HepG2 (cell line): Measurements from ENCODE around the gene DSTN. TPM values are rescaled to one million over a fixed set of nuclear protein-coding genes. Genes with fewer than 3 reads are reported as not detected.
A peak's percentile ranks its signal among the peaks of the same experiment; 100 is the strongest.

Experiments used
- CAMTA2 ChIP-seq: sonication (generic); formaldehyde crosslinking; IDR thresholded peaks from 2 replicates; pipeline ENCODE4 v1.4.0; 2020; ENCODE audit warnings: mild to moderate bottlenecking, missing genetic modification reagents, borderline replicate concordance
- CEBPG ChIP-seq: IDR thresholded peaks from 2 replicates; pipeline ENCODE4 v1.6.1; 2016
- EZH2 ChIP-seq: conservative IDR thresholded peaks from 2 replicates; pipeline ENCODE4 v1.6.1; 2012; ENCODE audit warnings: mild to moderate bottlenecking, low read depth, low read length, moderate library complexity
- GPBP1L1 ChIP-seq: sonication (generic); formaldehyde crosslinking; IDR thresholded peaks from 2 replicates; pipeline ENCODE4 v1.5.0; 2020; ENCODE audit warnings: mild to moderate bottlenecking, missing genetic modification reagents
- SSRP1 ChIP-seq: IDR thresholded peaks from 2 replicates; pipeline ENCODE4 v1.6.1; 2016; ENCODE audit warnings: control low read depth
- ZNF468 ChIP-seq: sonication (generic); formaldehyde crosslinking; IDR thresholded peaks from 2 replicates; pipeline ENCODE4 v1.8.0; 2022; ENCODE audit warnings: mild to moderate bottlenecking, moderate library complexity, missing genetic modification reagents
- ZNF503 ChIP-seq: sonication (generic); formaldehyde crosslinking; IDR thresholded peaks from 2 replicates; pipeline ENCODE4 v1.4.0; 2020; ENCODE audit warnings: missing genetic modification reagents
- ZNF550 ChIP-seq: sonication (generic); formaldehyde crosslinking; IDR thresholded peaks from 2 replicates; pipeline ENCODE4 v1.4.0; 2020; ENCODE audit warnings: mild to moderate bottlenecking, missing genetic modification reagents, borderline replicate concordance
- ZNF704 ChIP-seq: sonication (generic); formaldehyde crosslinking; IDR thresholded peaks from 2 replicates; pipeline ENCODE4 v1.8.1; 2023; ENCODE audit warnings: mild to moderate bottlenecking, inconsistent platforms, moderate library complexity, missing genetic modification reagents, borderline replicate concordance
- ZSCAN31 ChIP-seq: sonication (generic); formaldehyde crosslinking; IDR thresholded peaks from 2 replicates; pipeline ENCODE4 v1.5.0; 2020; ENCODE audit warnings: low read depth, mild to moderate bottlenecking, missing genetic modification reagents
- ZSCAN5A ChIP-seq: sonication (generic); formaldehyde crosslinking; IDR thresholded peaks from 2 replicates; pipeline ENCODE4 v1.8.0; 2022; ENCODE audit warnings: mild to moderate bottlenecking, missing genetic modification reagents, borderline replicate concordance
- polyA plus RNA-seq, 8 experiments: library from polyadenylated mRNA; depleted of rRNA in 3 of 8; stranded (reverse) in 7 of 8; unstranded in 1 of 8; fragments of >200 nt; fragmentation: Illumina TruSeq in 4 of 8; extraction: Trizol in 4 of 8; gene quantifications; 2 replicates each; pipeline versions ENCODE4 v1.2.1 to v1.2.3, GENCODE V29; 2011 to 2016; ENCODE audit warnings: low read depth in 4 of 8, missing spikeins in 1 of 8, mixed read lengths in 1 of 8; ENCODE audit not compliant: insufficient read depth in 1 of 8
- total RNA-seq, 5 experiments: library from RNA; depleted of rRNA; stranded (reverse); fragments of >200 nt; fragmentation: Illumina TruSeq; extraction: Trizol; gene quantifications; 2 replicates each; pipeline ENCODE4 v1.2.3, GENCODE V29; 2016; ENCODE audit warnings: low read depth in 1 of 5
- TF ChIP-seq, protein P1 (sequence below): sonication (generic); formaldehyde crosslinking; IDR thresholded peaks from 2 replicates; pipeline ENCODE4 v1.4.0; 2020; ENCODE audit warnings: missing genetic modification reagents
- TF ChIP-seq, protein P2 (sequence below): IDR thresholded peaks from 2 replicates; pipeline ENCODE4 v1.6.1; 2016; ENCODE audit warnings: missing genetic modification reagents, missing compliant biosample characterization
- TF ChIP-seq, protein P3 (sequence below): sonication (generic); formaldehyde crosslinking; conservative IDR thresholded peaks from 2 replicates; pipeline ENCODE4 v1.4.0; 2020; ENCODE audit warnings: missing genetic modification reagents

The DSTN gene
- total and polyA plus RNA-seq, 2 of the 13 experiments (the other 11 are each of a cell fraction or from before 2014, with no cell fraction given) = 27.6 to 106 TPM

GRCh38 chr20:17646209-17646960, 76.5 kb downstream of the DSTN start (continued):
- TF ChIP-seq ZNF503 (CRISPR knock-in tag) = no peak
- TF ChIP-seq ZSCAN31 (CRISPR knock-in tag) = no peak
- TF ChIP-seq CEBPG = 0 out of 2 replicates have a peak, but pooled peaks have one; percentile 12
- TF ChIP-seq, protein P1, sequence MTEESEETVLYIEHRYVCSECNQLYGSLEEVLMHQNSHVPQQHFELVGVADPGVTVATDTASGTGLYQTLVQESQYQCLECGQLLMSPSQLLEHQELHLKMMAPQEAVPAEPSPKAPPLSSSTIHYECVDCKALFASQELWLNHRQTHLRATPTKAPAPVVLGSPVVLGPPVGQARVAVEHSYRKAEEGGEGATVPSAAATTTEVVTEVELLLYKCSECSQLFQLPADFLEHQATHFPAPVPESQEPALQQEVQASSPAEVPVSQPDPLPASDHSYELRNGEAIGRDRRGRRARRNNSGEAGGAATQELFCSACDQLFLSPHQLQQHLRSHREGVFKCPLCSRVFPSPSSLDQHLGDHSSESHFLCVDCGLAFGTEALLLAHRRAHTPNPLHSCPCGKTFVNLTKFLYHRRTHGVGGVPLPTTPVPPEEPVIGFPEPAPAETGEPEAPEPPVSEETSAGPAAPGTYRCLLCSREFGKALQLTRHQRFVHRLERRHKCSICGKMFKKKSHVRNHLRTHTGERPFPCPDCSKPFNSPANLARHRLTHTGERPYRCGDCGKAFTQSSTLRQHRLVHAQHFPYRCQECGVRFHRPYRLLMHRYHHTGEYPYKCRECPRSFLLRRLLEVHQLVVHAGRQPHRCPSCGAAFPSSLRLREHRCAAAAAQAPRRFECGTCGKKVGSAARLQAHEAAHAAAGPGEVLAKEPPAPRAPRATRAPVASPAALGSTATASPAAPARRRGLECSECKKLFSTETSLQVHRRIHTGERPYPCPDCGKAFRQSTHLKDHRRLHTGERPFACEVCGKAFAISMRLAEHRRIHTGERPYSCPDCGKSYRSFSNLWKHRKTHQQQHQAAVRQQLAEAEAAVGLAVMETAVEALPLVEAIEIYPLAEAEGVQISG (CRISPR knock-in tag) = no peak
- no peak for TF ChIP-seq CAMTA2 (CRISPR knock-in tag)
- TF ChIP-seq ZNF468 (CRISPR knock-in tag) = no peak
- peak; percentile 46; the same call in 1 of the 2 replicates for TF ChIP-seq SSRP1
- TF ChIP-seq GPBP1L1 (CRISPR knock-in tag) = no peak
- TF ChIP-seq ZSCAN5A (CRISPR knock-in tag) = no peak
- TF ChIP-seq, protein P2, sequence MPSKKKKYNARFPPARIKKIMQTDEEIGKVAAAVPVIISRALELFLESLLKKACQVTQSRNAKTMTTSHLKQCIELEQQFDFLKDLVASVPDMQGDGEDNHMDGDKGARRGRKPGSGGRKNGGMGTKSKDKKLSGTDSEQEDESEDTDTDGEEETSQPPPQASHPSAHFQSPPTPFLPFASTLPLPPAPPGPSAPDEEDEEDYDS = no peak
- no peak for TF ChIP-seq ZNF550
- TF ChIP-seq, protein P3, sequence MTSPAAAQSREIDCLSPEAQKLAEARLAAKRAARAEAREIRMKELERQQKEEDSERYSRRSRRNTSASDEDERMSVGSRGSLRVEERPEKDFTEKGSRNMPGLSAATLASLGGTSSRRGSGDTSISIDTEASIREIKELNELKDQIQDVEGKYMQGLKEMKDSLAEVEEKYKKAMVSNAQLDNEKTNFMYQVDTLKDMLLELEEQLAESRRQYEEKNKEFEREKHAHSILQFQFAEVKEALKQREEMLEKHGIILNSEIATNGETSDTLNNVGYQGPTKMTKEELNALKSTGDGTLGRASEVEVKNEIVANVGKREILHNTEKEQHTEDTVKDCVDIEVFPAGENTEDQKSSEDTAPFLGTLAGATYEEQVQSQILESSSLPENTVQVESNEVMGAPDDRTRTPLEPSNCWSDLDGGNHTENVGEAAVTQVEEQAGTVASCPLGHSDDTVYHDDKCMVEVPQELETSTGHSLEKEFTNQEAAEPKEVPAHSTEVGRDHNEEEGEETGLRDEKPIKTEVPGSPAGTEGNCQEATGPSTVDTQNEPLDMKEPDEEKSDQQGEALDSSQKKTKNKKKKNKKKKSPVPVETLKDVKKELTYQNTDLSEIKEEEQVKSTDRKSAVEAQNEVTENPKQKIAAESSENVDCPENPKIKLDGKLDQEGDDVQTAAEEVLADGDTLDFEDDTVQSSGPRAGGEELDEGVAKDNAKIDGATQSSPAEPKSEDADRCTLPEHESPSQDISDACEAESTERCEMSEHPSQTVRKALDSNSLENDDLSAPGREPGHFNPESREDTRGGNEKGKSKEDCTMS (CRISPR knock-in tag) = no peak
- TF ChIP-seq EZH2 = no peak
- TF ChIP-seq ZNF704 (CRISPR knock-in tag) = no peak
